ENCODE measurements around the gene PPP1R36.
"Not testable (repeated sequence)": the region's sequence is repeated elsewhere in the genome, so short reads cannot be mapped to it uniquely, and the experiment has no call there.

Gene PPP1R36

DNA sequence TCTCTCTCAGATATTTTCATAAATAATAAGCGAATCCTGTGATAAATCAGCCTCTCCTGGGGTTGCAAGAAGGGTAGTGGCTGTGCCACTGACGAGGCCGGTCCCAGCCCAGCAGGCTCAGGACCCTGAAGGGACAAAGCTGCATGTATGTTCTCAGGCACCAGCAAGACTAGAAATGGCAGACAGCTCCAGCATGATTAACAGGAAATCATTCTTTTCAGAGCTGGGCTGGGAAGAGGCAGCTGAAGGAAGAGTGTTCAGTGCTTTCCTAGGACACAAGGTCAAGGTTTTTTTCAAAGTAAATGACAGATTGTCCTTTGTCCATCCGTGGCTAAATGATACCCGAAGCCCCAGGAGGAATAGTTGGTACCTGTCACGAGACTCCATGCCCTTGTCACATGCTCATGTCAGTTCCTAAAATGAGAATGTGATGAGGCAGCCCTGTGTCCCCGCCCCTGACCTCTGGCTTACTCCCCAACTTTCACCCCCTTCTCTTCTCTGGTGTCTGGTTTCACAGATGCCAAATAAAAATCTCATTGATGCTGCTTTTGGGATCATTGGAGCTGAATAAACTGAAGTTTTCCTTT lies 65.1 kb downstream of the PPP1R36 start:
- no peak for DNase-seq

DNA sequence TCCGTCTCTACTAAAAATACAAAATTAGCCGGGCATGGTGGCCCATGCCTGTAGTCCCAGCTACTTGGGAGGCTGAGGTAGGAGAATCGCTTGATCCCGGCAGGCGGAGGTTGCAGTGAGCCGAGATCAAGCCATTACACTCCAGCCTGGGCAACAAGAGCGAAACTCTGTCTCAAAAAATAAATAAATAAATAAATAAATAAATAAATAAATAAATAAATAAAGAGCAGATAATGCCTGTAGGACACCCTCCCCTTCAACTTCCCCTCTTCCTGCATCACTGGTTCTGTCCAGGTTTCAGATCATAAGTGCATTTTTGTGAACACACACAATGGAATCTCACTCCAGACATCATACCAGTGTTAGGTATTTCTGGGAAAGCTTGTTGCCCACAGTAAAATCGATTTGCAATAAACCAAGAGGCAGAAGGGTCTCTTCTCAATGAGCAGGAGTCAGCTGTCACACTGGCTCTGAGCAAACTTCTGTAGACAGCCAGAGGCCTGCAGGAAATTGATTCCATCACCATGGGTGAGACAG lies 68.2 kb downstream of the PPP1R36 start:
- not testable (repeated sequence) for DNase-seq

DNA sequence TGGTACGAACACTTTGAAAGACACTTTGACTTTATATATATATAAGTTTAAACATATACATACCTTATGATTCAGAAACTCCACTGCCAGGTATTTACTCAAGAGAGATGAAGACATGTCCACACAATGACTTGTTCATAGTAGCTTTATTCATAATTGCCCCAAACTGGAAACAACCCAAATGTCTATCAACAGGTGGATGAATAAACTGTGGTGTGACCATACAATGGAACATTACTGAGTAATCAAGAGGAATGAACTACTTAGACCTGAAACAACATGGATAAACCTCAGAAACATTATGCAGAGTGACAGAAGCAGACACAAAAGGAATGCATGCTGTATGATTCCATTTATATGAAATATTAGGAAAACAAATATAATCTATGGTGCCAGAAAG lies 71.1 kb downstream of the PPP1R36 start:
- DNase-seq, result no peak

DNA sequence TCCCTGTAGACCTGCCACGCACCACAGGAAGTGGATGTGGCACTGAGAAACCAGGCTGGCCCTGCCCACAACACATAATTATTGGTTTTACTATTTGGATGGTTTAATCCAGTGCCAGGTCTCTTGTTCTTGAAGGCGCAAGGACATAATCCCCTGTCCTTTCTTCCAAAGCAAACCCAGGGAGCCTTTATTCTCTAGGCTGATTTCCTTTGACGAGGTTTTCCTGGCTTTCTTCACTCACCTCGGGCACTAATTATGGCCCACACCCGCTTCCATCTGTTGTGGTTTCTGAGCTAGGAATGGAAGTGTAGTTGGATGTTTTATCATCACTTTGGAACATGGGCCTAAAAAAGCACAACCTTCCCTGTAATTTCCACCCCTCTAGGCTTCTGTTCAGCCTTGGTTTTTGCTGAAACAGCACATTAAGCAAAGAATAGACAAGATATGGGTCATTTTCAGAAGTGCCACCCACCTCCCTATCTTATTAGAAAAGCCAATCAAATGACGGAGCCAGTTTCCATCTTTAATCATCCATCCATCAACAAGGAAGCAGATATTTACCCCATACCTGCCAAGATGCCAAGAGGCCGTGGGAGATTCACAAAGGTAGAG lies 73.9 kb downstream of the PPP1R36 start:
- no peak for DNase-seq

DNA sequence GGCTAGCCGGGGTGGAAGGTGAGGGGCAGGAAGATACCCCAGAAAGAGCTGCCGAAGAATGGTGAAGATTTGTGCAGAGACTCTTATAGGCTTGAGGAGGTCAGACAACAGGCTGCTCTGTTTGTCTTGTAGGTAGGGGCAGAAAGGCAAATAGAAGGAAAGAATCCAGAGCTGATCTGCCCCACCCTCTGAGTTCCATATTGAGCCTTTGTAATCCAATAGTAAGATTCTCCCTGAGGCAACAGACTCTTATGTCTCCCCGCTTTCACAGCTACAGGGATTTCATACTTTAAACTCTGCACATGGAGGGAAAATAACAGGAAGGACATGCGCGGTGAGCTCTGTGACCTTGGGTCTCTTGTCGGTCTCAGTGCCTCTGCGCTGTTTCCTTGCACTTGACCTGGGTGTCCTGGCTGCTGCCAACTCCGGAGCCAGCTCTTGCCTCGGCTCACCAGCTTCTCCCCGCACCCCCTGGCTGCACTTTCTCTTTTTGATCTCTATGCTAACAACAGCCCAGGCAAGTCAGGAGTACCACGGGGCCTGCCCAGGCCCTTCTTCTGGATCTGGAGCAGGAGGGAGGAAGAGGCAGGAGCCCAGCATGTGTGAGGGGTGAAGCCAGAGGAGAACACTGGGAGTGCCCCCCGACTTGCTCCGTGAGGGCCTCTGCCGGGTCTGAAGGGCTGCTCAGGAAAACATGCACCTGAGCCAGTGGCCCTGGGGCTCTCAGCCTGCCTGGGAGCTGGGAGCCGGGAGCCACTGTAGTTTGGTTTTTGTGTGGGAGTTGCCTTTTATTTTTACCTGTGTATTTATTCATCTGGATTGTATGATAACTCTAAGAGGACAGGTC lies 75.8 kb downstream of the PPP1R36 start:
- no peak for DNase-seq

DNA sequence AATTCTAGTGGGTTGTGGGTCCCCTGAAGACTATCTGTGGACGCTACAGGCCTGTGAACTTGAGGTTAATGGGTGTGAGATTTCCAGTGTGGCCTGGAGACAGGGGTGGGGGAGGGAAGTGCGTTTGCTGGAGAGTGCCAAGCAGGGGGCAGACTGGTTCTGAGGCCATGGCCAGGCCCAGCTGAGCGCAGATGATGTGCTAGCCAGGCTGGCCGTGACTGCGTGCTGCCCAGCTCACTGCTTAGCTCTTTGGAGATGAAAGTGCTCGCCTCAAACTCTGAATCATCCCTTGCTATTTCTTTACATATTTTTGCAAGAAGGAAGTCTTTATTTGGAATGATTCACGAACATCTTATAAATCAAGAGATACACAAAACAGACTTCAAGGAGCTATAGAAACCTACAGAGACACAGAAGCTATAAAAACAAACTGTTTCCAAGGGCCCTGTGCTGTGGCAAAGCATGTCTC lies 79.2 kb downstream of the PPP1R36 start:
- DNase-seq, result no peak

DNA sequence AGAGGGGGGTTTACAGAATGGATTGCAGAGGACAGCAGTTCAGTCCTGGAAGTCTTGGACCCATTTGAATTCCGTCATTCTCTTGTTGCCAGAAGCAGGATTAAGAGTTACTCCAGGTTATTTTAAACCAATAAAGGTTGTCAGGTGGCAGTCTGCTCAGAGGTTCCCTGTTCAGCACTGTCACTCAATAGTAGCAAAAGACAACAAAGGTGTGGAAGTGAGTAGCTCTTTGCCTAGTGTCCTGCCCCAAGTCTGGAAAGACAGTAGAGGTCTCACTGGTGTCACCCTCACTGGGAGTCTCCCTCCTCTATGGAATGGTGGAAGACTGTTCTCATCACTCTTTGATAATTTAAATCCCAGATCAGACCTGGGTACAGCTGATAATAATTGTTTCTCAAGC lies 81.0 kb downstream of the PPP1R36 start:
- DNase-seq, result no peak

DNA sequence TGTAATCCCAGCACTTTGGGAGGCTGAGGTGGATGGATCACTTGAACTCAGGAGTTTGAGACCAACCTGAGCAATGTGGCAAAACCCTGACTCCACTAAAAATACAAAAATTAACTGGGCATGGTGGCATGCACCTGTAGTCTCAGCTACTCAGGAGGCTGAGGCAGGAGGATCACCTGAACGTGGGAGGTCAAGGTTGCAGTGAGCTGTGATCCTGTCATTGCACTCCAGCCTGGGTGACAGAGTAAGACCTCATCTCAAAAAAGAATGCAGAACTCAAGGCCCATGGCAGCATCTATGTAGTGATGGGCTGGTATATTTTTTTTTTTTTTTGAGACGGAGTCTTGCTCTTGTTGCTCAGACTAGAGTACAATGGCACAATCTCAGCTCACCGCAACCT lies 81.5 kb downstream of the PPP1R36 start:
- not testable (repeated sequence) for DNase-seq

DNA sequence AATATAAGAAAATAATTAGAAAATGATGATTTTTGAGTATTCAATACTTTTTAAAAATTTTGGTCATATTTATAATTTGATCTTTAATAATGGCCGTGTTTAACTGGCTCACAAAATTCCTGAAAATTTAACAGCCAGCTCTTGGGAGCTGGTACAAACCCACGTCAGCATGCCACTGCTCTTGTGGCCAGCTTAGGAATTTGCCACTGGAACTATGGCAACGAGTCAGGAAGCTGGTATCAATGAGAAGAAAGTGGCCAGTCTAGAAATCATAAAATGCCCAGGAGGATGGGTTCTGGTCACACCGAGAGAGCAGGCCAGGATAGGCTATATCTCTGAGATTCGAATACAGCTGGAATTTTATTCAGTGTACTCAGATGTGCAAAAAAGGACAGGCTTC lies 82.3 kb downstream of the PPP1R36 start:
- no peak for DNase-seq

DNA sequence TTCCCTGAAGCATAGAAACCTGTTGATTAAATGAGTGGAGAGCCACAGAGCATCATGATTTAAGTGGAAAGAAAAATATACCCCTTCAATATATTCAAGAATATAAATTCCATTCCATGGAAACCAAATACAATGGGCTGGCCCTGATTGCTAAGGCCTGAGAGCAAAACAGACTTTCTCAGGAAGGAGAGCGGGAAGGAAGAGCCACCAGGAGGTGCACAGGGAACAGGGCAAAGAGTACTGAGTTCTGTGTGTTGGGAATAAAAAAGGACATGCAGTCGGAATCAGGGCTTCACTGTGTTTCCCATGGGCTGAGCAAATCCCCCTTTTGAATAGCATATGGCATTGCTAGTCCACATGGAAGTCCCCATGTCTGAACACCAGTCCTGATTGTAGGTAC lies 84.8 kb downstream of the PPP1R36 start:
- no peak for DNase-seq

DNA sequence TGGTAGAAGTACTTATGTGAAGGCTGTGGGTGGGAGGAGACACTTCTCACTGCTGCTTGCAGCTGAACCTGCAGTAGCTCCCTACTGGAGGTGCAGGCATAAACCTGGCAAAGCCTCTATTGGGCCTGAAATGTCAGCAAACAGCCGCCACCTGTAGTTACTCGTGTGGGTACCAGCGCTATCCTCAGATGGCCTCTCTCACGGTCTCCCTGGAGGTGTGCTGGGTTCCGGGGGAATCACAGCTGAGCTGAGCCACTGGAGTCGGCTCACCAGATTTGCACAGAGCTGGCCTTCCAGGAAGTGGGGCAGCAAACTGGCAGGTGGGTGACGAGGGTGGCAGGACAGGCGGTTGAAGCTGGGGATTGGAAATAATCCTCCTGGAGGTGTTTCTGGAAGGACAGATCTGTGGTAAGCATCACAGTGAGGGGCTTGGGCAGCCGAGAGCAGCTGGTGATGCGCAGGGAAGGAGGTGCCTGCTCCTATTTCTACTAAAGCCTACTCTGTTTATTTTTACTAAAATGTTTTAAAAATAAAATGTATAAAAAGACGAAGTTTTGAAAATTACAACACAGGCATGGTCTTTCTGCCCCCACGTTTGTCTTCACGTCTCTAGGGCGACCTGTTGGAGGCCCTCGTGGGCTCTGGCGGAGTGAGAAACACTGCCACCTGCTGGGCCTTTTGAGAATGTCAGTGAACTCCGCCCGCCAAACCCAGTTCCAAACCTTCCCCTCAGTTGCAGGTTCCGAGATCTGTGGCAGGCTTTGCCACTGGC lies 86.6 kb downstream of the PPP1R36 start:
- peak; percentile 66 for DNase-seq

DNA sequence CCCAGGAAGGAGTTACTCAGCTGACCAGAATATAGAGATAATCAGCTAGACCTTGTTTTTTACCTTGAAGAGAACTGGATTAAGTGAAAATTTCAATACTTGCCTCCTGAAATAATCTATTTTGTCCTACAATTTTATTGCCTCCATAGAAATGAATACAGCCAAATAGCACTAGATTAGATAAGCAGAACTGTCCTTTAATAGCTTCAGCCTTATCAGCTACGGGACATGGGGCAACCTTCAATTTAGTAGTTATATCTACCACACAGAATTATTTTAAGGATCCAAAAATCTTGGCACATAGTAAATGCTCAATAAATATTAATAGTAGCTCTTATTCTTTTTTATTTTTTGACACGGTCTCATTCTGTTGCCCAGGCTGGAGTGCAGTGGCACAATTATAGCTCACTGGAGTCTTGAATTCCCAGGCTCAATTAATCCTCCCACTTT lies 87.2 kb downstream of the PPP1R36 start:
- DNase-seq, result no peak

DNA sequence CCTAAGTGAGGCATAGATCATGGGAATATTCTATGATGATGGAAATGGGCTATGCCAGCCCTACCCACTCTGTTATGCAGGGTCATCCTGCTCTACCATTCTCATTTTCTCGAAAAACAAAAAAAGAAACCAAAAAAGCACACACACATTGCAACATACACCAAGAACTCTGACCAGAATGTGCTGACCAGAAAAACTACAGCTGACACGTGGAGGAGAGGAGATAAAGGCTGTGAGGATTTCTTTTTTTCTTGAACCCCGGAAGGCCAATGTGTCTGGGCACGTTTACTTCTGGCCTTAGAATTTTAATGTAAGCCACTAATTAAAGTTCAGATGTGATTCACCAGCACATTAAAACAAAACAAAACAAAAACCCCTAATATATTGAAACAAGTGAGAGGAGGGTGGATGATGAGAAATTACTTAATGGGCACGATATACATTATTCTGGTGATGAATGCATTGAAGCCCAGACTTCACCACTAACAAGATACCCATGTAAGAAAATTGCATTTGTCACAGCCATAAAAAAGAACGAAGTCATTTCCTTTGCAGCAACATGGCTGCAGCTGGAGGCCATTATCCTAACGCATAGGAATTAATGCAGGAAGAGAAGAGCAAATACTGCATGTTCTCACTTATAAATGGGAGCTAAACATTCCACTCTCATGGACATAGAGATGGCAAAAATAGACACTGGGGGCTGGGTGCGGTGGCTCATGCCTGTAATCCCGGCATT lies 88.1 kb downstream of the PPP1R36 start:
- no peak for DNase-seq

DNA sequence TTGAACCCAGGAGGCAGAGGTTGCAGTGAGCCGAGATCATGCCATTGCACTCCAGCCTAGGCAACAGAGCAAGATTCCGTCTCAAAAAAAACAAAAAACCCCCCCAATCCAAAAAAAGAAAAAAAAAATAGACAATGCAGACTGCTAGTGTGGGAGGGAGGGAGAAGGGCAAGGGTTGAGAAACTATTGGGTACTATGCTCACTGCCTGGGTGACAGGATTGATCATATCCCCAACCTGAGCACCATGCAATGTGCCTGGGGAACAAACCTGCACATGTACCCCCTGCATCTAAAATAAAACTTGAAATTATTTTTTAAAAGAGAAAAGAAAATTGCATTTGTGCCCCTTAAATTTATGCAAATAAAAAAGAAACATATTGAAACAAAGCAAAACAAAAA lies 88.9 kb downstream of the PPP1R36 start:
- no peak for DNase-seq

Data from stimulated activated CD4-positive, alpha-beta T cell treated with anti-CD3 and anti-CD28 coated beads, Interleukin-12 subunit alpha, Interleukin-12 subunit beta, amount 100 ng/mL, for 4 hours (primary cell).